HG03439 (cell line): ENCODE measurements around the gene ADGRD1.
"Not testable (repeated sequence)": the region's sequence is repeated elsewhere in the genome, so short reads cannot be mapped to it uniquely, and the experiment has no call there.

Experiments used
- ATAC-seq: cut with Tn5 transposase; IDR thresholded peaks from one replicate; pipeline ENCODE4 v1.9.1; 2021; ENCODE audit warnings: mild to moderate bottlenecking, moderate library complexity; ENCODE audit not compliant: unreplicated experiment

ADGRD1 gene

DNA sequence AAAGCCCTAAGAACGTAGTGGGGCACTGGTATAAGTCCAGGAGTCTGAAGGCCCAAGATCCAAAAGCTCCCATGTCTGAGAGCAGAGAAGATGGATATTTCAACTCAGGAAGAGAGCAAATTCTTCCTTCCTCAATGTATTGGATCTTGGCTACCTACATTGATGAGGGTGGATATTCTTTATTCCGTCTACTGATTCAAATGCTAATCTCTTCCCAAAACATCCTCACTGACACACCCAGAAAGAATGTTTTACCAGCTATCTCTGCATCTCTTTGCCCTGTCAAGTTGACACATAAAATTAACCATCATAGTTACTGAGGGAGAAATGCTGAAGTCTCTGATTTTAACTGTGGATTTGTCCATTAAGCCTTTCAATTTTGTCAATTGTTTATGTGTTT lies 16.6 kb upstream of the ADGRD1 start:
- no peak for ATAC-seq

GRCh38 chr12:130937546-130937945 lies 16.2 kb upstream of the ADGRD1 start:
- ATAC-seq = not testable (repeated sequence)

- no peak for ATAC-seq
Measured at GRCh38 chr12:130938186-130938585, 15.5 kb upstream of the ADGRD1 start.

DNA sequence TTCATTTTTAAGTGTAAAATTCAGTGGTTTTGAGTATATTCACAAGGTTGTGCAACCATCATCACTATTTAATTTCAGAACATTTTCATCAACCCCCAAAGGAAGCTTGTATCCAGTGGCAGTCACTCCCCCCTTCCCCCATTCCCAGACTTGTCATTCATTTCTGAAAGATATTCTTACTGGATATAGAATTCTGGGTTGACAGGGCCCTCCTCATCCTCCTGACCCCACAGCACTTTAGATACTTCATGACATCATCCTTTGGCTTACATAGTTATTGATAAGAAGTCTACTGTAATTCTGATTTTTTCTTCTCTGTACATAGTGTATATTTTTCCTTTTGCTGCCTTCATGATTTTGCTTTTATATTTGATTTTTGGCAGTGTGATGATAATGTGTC lies 8.8 kb upstream of the ADGRD1 start:
- no peak for ATAC-seq

- ATAC-seq = no peak
Measured at GRCh38 chr12:130945786-130946492, 7.8 kb upstream of the ADGRD1 start.

DNA sequence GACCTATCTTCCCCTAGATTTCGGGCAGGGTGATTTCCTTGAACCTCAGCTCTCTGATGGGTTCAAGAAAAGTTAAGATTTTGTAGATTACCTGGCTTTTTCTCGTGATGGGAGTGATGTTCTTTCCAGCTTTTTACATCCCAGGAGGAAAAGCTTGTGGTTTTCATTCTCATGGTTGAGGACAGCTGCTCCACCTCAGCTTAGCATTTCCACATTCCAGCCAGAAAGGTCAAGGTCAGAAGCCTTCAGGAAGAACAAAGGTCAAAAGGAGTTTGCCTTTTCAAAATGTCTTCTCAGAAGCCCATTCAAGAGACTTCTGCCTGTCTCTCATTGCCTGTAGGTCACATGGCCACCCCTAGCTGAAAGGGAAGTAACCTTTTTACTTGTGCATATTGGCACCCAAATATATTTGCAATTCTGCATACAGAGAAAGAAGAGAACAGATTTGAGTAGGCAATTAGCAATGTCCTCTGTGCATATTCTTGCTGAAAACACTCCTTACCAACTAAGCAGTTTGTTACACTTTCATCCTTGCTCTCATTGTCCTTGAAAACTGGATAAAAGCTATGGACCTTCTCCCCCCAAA lies 6.6 kb upstream of the ADGRD1 start:
- no peak for ATAC-seq

- ATAC-seq = no peak
Measured at GRCh38 chr12:130948136-130948535, 5.6 kb upstream of the ADGRD1 start.

DNA sequence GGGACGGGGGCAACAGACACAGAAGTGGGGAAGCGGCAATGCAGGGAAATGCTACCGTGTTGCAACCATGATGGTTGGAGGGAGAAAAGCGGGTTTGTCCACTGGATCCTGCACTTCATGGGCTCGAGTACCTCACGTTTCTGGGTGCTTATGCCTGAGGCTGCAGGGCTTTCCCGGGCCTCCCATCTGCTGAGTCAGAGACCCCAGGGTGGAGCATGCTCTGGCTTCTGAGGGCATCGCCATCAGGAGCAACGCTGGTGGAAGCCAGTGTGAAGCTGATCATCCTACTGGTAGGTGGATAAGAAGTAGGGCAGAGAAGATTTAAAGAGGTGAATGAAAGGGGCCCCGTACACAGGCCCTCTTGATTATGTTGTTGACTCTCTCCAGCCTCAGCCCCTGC lies 5.0 kb upstream of the ADGRD1 start:
- no peak for ATAC-seq

- ATAC-seq = no peak
Measured at GRCh38 chr12:130949806-130950205, 3.9 kb upstream of the ADGRD1 start.

DNA sequence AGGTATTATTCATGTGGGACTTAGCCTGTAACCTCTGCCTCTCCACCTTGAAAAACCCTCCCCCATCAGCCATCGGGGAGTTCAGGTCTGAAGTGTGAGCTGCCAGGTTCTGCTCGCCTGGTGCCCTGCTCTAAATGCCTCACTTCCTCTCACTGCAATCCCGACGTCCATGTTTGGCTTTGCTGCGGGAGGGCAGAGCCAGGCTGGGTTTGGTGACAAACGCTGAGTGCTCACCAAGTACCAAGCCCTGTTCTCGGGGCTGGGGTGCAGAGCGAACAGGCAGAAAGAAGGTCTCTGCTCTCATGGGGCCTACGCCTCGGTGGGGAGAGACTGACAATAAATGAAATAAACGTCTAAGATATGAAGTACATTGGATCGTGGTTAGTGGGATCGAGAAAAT lies 2.1 kb upstream of the ADGRD1 start:
- no peak for ATAC-seq

- ATAC-seq = no peak
Measured at GRCh38 chr12:130952171-130952954, 1.3 kb upstream of the ADGRD1 start.

DNA sequence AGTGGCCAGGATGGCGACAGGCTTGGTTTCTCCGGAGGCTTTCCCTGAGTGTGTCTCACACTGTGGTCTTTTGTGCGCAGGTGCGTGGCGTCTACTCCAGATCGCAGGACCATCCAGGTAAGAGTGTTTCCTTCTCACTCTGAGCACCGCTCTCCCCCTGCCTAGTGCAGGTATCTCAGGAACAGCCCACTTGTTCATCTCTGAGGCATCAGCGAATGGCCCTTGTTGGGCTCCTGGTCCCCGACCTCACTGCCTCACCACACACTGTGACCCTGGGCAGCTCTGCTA lies 781 bp downstream of the ADGRD1 start:
- no peak for ATAC-seq

DNA sequence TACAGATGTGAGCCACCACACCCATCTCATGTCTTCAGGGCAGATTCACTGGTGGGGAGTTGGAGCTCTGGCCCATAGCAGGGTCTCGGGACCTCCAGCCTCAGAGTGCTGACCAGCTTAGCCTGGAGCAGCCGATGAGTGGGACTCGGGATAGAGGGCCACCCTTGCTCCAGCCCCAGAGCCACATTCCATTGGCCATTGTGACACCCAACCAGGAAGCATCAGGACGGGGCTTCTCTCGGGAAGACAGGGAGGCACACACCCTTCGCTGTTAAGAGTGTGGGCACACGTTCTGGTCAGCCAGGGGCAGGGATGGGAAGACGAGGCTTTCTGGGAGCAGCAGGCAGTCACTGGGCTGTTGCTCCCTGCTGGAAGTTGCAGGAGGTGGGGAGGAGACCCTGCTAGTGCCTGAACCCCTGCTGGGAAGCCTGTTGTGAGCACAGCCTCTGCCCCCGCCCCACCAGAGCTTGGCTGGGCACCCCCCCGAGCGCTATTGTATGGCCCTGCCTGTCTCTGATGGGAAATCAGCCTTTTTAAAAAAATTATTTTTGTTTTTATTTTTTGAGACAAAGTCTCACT lies 1.6 kb downstream of the ADGRD1 start:
- ATAC-seq = no peak

- ATAC-seq = no peak
Measured at GRCh38 chr12:130956009-130956408, 2.3 kb downstream of the ADGRD1 start.

DNA sequence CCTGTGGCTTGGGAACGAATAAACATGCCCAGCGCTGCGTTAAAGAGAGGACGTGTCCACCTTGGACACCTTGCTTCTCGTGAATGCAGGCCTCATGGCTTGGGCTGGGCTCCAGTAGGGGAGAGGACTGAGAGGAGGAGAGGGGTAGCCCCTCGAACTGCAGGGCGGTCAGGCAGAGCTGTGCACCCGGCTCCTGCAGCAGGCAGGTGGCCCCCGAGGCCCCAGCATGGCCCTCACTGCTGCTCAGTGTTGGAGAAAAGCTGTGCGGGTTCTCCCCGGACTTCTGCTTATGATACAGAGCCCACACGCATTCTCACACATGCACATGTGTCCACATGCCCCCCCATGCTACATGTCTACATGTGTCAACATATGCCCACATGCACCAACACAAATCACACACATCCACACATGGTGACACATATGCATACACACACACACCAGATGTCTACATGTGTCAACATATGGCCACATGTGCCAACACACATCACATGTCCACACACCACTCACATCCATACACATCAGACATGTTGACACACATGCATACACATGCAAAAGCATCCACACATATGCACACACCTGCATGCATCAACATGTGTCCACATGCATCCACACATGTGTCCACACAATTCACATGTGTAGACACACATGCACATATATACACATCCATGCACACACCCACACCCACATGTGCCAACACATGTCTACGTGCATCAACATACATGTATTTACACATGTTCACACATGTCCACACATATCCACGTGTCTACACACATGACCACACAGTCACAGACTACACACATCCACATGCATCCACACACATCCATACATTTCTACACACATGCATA lies 3.0 kb downstream of the ADGRD1 start:
- no peak for ATAC-seq

DNA sequence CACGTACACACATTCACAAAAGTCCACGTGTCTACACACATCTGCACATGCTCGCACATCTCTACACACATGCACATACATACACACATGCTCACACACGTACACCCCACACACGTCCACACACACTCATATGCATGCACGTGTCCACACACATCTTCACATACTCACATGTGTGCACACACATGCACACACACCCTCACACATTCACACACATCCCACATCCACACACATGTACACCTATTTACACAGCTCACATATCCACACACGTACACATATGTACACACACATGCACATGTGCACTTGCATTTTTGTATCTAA lies 3.6 kb downstream of the ADGRD1 start:
- no peak for ATAC-seq

GRCh38 chr12:130958557-130959140 lies 4.9 kb downstream of the ADGRD1 start:
- no peak for ATAC-seq

DNA sequence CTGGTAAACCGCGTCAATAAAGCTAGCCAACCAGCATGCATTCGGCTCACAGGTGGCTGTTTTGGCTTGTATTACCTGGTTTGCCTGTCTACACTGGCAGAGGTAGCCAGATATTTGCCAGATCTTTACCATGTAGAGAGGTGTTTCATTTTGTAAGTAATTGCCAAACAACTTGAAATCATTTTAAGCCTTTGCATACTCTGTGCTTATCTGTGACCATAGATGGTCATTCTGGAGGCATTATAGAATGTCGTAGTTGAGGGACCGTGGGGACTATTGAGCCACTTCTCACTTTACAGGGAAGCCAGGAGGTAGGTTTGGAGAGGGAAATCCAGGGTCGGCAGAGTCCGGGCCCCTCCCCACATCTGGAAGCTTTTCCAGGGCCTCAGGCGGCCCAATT lies 5.9 kb downstream of the ADGRD1 start:
- no peak for ATAC-seq

DNA sequence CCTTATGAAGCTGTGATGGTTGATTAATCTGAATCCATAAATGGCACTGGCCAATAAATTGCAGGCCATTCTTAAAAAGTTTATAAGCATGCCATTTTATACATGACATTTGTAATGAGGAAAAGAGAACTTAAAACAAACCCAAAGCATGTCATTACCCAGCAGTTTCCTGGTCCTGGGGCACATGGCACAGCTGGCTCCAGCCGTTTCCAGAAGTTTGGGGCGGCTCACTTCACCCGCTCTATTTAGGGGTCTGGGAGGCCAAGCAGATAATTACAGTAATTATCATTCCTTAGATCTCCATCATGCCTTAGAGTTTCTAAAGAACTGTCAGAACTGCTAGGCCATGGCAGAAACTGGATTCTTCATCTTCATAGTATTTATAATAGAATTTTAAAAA lies 6.4 kb downstream of the ADGRD1 start:
- ATAC-seq = no peak

GRCh38 chr12:130960787-130961186 lies 7.1 kb downstream of the ADGRD1 start:
- ATAC-seq = no peak

DNA sequence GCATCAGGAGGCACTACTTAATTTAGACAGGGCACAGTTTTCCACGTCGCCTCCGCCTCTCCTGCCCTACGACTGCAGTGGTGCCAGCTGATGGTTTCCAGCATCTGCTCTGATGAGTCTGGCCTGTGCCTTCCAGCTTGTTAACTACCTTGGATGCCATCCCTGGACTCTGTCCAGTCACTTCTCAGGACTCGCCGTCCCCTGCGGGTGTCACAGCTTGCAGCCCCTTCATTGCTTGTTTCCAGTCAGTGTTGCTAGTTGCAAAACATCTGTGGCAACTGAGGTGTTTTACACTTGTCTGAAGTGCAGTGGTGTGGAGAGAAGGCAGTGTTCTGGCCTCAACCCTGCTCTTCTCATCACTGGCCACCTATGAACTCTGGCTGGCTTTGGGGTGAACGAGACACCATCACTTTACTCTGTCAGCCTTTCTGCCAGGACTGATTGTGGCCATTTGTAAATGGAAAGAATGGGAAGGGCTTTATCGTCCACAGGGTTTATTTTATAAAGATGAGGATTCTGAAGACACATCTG lies 8.3 kb downstream of the ADGRD1 start:
- no peak for ATAC-seq
